Measurements from ENCODE around the gene CALCR.

The CALCR gene

GRCh38 chr7:93447509-93447908 lies 127.0 kb downstream of the CALCR start:
- DNase-seq (ENCODE audit: low read depth), result no peak

DNA sequence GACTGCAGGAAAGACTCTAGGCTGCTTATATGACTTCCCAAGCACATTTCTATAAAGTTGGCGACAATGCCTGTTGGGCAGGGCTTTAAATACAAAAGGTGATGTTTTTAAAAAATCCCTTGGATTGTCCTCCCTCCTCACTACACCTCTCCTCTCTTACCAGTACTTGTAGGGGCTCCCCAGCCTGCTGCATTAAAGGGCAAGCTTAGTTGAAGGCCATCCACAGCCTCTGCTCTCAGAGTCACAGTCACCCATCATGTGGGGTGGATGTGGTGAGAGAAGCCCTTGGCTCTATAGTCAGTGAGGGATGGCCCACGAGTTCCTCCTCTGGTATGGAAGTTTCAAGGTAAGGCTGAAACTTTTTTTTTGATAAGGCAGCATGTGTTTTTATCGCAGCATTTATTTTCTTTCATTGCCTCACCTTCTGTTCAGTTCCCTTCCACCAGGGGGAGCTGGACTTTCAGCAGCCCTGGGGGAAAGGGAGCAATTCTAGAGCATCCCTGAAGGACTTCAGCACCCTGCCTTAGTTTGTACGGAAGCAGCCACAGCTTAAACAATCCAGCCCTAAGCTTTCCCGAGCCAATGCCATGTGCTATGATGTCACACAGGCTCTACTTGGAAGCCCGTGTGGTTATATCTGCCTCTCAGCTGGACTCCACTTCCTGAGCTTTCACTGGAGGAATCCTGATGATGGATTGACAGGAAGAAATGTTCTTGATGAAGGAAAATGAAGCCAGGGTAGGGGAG lies 131.9 kb downstream of the CALCR start:
- DNase-seq (ENCODE audit: low read depth), result peak; percentile 20

DNA sequence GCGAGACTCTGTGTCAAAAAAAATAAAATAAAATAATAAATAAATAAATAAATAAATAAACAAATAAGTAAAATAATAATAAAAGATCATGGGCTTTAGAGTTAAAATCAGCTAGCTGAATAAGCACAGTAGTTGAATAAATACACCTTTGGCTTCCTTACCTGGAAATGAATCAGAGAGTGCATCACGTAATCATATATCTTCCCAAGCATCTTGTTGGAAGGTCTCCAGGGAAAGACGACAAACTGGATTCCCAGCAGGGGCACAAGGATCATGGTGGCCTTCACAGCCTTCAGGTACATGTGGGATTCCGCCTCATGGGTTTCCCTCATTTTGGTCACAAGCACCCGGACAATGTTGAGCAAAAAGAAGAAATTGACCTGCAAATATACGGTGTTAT lies 138.7 kb downstream of the CALCR start:
- no peak for DNase-seq (ENCODE audit: low read depth)

DNA sequence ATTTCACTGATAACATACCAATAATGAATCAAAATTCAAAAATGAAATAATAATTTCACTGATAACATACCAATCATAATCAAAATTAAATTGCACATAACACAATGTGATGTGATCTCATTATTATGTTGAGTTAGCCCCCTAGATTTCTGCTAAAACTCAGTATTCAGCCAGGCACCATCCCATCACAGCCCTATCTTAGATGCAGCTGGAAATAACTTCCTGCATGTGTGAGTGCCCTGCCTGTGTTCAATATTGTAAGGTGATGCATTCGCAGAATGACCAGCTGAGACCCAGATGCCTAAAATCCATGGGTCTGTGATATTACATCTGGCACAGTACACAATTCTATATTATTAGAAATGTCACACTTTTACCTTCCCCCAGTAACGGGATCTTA lies 142.4 kb downstream of the CALCR start:
- no peak for DNase-seq (ENCODE audit: low read depth)

- DNase-seq (ENCODE audit: low read depth), result no peak
Measured at GRCh38 chr7:93430917-93431588, 143.5 kb downstream of the CALCR start.

DNA sequence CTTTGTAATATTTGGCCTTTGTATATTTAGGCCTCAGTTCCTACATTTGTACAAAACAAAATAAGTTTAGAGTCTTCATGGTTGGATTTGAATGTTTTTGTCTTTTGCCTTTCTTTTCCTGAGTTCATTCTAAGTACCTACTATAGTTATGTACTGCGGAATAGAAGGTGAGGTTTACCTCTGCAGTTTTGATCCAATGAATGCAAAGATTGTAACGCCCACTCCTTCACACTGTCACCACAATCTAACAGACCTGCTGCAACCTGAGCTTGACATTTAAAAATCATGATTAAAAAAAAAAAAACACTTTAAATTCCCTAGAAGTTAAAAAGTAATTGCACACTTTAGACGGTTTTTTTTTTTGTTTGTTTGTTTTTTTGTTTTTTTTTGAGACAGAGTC lies 145.0 kb downstream of the CALCR start:
- no peak for DNase-seq (ENCODE audit: low read depth)

- DNase-seq (ENCODE audit: low read depth), result no peak
Measured at GRCh38 chr7:93427107-93427506, 147.4 kb downstream of the CALCR start.

GRCh38 chr7:93426155-93426696 lies 148.3 kb downstream of the CALCR start:
- DNase-seq (ENCODE audit: low read depth), result no peak

GRCh38 chr7:93414574-93414973 lies 159.9 kb downstream of the CALCR start:
- no peak for DNase-seq (ENCODE audit: low read depth)

DNA sequence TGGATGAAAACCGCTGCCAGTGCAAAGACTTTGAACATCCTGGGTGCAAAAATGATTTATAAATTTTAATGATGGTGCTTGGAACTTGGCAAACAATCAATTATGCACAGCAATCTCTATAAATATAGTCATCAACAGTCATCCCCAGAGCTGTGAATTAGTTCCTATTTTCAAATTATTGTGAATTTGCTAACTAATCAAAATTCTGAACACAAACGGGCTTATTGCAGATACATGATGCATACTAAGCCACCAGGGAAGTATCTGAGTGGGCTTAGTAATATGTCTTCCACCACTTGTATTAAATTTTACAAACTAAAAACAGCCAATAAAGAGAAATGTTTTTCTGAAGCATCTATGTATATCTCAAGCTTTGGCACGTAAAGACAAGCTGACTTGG lies 165.2 kb downstream of the CALCR start:
- DNase-seq (ENCODE audit: low read depth), result no peak

GRCh38 chr7:93407239-93407638 lies 167.3 kb downstream of the CALCR start:
- no peak for DNase-seq (ENCODE audit: low read depth)

DNA sequence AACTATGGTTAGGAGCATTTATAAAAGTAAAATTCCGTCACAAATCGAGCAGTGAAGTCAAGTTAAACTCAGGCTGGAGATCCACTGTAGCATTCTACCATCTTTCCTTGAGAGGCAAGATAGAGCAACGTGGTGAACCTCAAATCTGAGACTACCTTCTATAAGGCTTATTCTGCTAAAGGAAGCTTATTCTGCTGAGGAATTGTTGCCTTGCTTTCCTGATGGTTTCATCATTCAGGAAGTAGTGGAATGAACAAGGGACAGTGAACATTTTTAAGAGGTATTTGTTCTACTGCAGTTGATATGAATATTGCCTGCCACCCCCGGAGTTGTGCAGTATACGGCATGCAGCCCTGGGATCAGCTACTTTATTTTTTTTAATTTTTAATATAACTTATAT lies 171.6 kb downstream of the CALCR start:
- DNase-seq (ENCODE audit: low read depth), result no peak

DNA sequence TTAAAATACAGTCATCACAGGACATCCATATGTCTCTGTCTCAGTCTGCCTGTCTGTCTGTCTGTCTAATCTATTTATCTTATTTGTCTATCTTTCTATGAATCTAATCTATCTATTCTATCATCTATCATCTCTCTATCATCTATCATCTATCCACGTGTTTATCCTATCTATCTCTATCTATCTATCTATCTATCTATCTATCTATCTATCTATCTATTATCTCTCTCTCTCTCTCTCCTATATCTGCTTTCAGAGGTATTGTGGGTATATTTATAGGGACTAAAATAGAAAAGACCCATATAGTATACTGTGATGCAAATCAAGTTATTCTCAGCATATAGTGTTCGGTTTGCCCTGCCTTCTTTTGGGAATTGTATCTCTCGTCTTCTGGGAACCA lies 174.9 kb downstream of the CALCR start:
- no peak for DNase-seq (ENCODE audit: low read depth)

DNA sequence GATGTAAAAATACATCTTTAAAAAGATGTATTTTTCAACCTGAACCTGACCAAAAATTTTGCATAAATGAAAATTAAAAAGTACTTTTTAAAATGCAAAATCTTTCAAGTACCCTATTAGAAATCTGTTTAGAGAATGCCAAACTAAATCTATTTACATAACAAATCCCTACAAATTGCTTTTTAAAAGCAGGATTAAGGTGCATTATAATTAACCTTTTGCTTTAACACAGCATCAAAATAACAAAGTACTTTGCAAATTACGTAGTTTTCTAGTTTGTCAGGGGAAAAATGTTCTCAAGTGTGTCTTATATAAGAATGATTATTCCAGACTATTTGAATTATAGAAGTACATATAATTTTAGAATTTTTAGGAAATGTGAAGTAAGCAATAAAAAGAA lies 181.5 kb downstream of the CALCR start:
- no peak for DNase-seq (ENCODE audit: low read depth)

DNA sequence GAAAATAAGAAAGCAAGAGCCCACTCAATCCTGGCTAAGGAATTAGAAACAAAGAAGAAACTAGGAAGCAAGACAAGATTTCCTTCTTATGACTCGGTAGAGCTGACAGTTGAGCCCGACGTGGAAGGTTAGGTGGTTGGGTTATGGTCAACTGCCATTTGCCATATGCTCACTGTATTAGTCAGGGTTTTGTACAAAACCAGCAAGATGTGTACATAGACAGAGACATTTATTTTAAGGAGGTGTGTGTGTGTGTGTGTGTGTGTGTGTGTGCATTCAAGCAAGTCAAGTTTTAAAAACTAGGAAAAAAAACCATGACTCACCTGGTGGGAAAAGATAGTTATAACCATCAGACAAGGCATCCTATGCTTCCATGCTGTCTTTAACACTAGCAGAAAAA lies 183.9 kb downstream of the CALCR start:
- no peak for DNase-seq (ENCODE audit: low read depth)

DNA sequence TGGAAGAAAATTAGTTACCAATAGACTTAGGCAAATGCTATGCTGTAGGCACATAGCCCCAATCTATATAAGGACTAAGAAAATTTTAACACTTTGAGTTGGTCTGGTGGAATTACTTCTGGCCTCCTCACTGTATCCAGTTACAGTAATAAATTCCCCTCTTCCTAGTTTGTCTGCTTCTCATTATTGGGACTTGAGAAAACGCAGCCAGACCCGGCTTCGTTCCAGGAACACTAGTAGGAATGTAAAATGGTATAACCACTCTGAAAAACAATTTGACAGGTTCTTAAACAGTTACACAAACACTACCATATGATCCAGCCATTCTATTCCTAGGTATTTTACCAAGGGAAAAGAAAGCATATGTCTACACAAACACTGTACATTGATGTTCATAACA lies 192.2 kb downstream of the CALCR start:
- DNase-seq (ENCODE audit: low read depth), result no peak

- DNase-seq (ENCODE audit: low read depth), result no peak
Measured at GRCh38 chr7:93378131-93378760, 196.3 kb downstream of the CALCR start.

- DNase-seq (ENCODE audit: low read depth), result no peak
Measured at GRCh38 chr7:93375603-93376002, 198.9 kb downstream of the CALCR start.
